HepG2 (cell line): ENCODE data around the gene SEZ6. TPM values are rescaled to one million over a fixed set of nuclear protein-coding genes. Genes with fewer than 3 reads are reported as not detected.

Experiments
- ARID5B ChIP-seq: IDR thresholded peaks from 2 replicates; pipeline ENCODE4 v1.4.0; 2020; ENCODE audit warnings: mild to moderate bottlenecking, missing genetic modification reagents
- BRD4 ChIP-seq: sonication (generic); formaldehyde crosslinking; IDR thresholded peaks from 2 replicates; pipeline ENCODE4 v1.4.0; 2020; ENCODE audit warnings: missing genetic modification reagents
- CAMTA2 ChIP-seq: sonication (generic); formaldehyde crosslinking; IDR thresholded peaks from 2 replicates; pipeline ENCODE4 v1.4.0; 2020; ENCODE audit warnings: mild to moderate bottlenecking, missing genetic modification reagents, borderline replicate concordance
- CCAR2 ChIP-seq: fragments of 200-400 bp; formaldehyde crosslinking; optimal IDR thresholded peaks from 2 replicates; pipeline ENCODE3; 2018; ENCODE audit warnings: low read depth, mild to moderate bottlenecking, low read length, moderate library complexity
- ELF3 ChIP-seq: IDR thresholded peaks from 2 replicates; pipeline ENCODE4 v1.6.1; 2016; ENCODE audit warnings: missing genetic modification reagents, missing compliant biosample characterization
- IKZF5 ChIP-seq: IDR thresholded peaks from 2 replicates; pipeline ENCODE4 v1.6.1; 2018; ENCODE audit warnings: missing genetic modification reagents, mild to moderate bottlenecking, missing compliant biosample characterization
- MEF2D ChIP-seq: sonication (generic); formaldehyde crosslinking; IDR thresholded peaks from 2 replicates; pipeline ENCODE4 v1.5.1; 2020; ENCODE audit warnings: mild to moderate bottlenecking, missing genetic modification reagents
- NAIF1 ChIP-seq: sonication (generic); formaldehyde crosslinking; IDR thresholded peaks from 2 replicates; pipeline ENCODE4 v1.5.0; 2020; ENCODE audit warnings: mild to moderate bottlenecking, missing genetic modification reagents, borderline replicate concordance
- NFRKB ChIP-seq: fragments of 450-650 bp; IDR thresholded peaks from 2 replicates; pipeline ENCODE4 v1.6.1; 2017
- POGZ ChIP-seq: sonication (generic); formaldehyde crosslinking; IDR thresholded peaks from 2 replicates; pipeline ENCODE4 v1.4.0; 2020; ENCODE audit warnings: mild to moderate bottlenecking, missing genetic modification reagents
- RBM39 ChIP-seq: fragments of 200-400 bp; formaldehyde crosslinking; IDR thresholded peaks from one replicate; pipeline ENCODE4 v1.6.1; 2018; ENCODE audit warnings: antibody characterized with exemption, mild to moderate bottlenecking, low read depth, low read length; ENCODE audit not compliant: poor library complexity, severe bottlenecking
- SIX1 ChIP-seq: sonication (generic); formaldehyde crosslinking; IDR thresholded peaks from 2 replicates; pipeline ENCODE4 v1.4.0; 2020; ENCODE audit warnings: missing genetic modification reagents, borderline replicate concordance
- SMAD1 ChIP-seq: sonication (generic); formaldehyde crosslinking; IDR thresholded peaks from 2 replicates; pipeline ENCODE4 v1.4.0; 2020; ENCODE audit warnings: missing genetic modification reagents, low read depth, mild to moderate bottlenecking, borderline replicate concordance
- ZC3H4 ChIP-seq: sonication (generic); formaldehyde crosslinking; IDR thresholded peaks from 2 replicates; pipeline ENCODE4 v1.4.0; 2020; ENCODE audit warnings: missing genetic modification reagents, borderline replicate concordance
- ZFP37 ChIP-seq: sonication (generic); formaldehyde crosslinking; IDR thresholded peaks from 2 replicates; pipeline ENCODE4 v1.4.0; 2020; ENCODE audit warnings: missing genetic modification reagents, borderline replicate concordance
- ZFX ChIP-seq: sonication (generic); formaldehyde crosslinking; IDR thresholded peaks from 2 replicates; pipeline ENCODE4 v1.4.0; 2020; ENCODE audit warnings: mild to moderate bottlenecking, low read depth, missing genetic modification reagents, moderate library complexity
- ZNF441 ChIP-seq: sonication (generic); formaldehyde crosslinking; IDR thresholded peaks from 2 replicates; pipeline ENCODE4 v1.7.0; 2021; ENCODE audit warnings: missing genetic modification reagents, borderline replicate concordance
- ZNF609 ChIP-seq: sonication (generic); formaldehyde crosslinking; IDR thresholded peaks from 2 replicates; pipeline ENCODE4 v1.4.0; 2020; ENCODE audit warnings: mild to moderate bottlenecking, missing genetic modification reagents, borderline replicate concordance
- ZNF83 ChIP-seq: sonication (generic); formaldehyde crosslinking; IDR thresholded peaks from 2 replicates; pipeline ENCODE4 v1.4.0; 2020; ENCODE audit warnings: missing genetic modification reagents, mild to moderate bottlenecking, borderline replicate concordance
- polyA plus RNA-seq, 8 experiments: library from polyadenylated mRNA; depleted of rRNA in 3 of 8; stranded (reverse) in 7 of 8; unstranded in 1 of 8; fragments of >200 nt; fragmentation: Illumina TruSeq in 4 of 8; extraction: Trizol in 4 of 8; gene quantifications; 2 replicates each; pipeline versions ENCODE4 v1.2.1 to v1.2.3, GENCODE V29; 2011 to 2016; ENCODE audit warnings: low read depth in 4 of 8, missing spikeins in 1 of 8, mixed read lengths in 1 of 8; ENCODE audit not compliant: insufficient read depth in 1 of 8
- total RNA-seq, 5 experiments: library from RNA; depleted of rRNA; stranded (reverse); fragments of >200 nt; fragmentation: Illumina TruSeq; extraction: Trizol; gene quantifications; 2 replicates each; pipeline ENCODE4 v1.2.3, GENCODE V29; 2016; ENCODE audit warnings: low read depth in 1 of 5

The SEZ6 gene
- total and polyA plus RNA-seq, 2 of the 13 experiments (the other 11 are each of a cell fraction or from before 2014, with no cell fraction given) = not detected

- TF ChIP-seq ARID5B (CRISPR knock-in tag) (peak; percentile 59; the same call in 1 of the 2 replicates), ELF3 (CRISPR knock-in tag) (peak; percentile 43; the same call in 1 of the 2 replicates), ZNF83 (CRISPR knock-in tag) (peak; percentile 91), ZNF609 (CRISPR knock-in tag) (0 out of 2 replicates have a peak, but pooled peaks have one; percentile 14), ZC3H4 (CRISPR knock-in tag) (peak; percentile 31; the same call in 1 of the 2 replicates), CAMTA2 (no peak), CCAR2 (no peak), ZFP37 (peak; percentile 79; the same call in 1 of the 2 replicates), RBM39 (peak; percentile 66), SIX1 (no peak), NAIF1 (CRISPR knock-in tag) (peak; percentile 67; the same call in 1 of the 2 replicates), MEF2D (CRISPR knock-in tag) (peak; percentile 70; the same call in 1 of the 2 replicates), POGZ (CRISPR knock-in tag) (peak; percentile 56), BRD4 (CRISPR knock-in tag) (peak; percentile 80), NFRKB (peak; percentile 59), IKZF5 (CRISPR knock-in tag) (0 out of 2 replicates have a peak, but pooled peaks have one; percentile 46), SMAD1 (CRISPR knock-in tag) (peak; percentile 79; the same call in 1 of the 2 replicates), ZNF441 (no peak), ZFX (CRISPR knock-in tag) (peak; percentile 80)
Measured at GRCh38 chr17:29042679-29043538, 37.1 kb upstream of the SEZ6 start, which contains the start of gene PIPOX (continued).
